Testis (tissue), 2 donors: Measurements from ENCODE around the gene RMND1.

Experiments used
- CTCF ChIP-seq, 3 experiments: fragments of 450-650 bp in 2 of 3; fragments of 200-600 bp in 1 of 3; sonication (generic) in 1 of 3; IDR thresholded peaks; one replicate each; pipeline ENCODE4 v1.5.1; 2016 to 2019; ENCODE audit warnings: antibody characterized with exemption in 3 of 3, mild to moderate bottlenecking in 2 of 3, moderate library complexity in 1 of 3
- POLR2A ChIP-seq: fragments of 450-650 bp; IDR thresholded peaks from one replicate; pipeline ENCODE4 v1.6.1; 2017; ENCODE audit warnings: antibody characterized with exemption, mild to moderate bottlenecking, moderate library complexity

GRCh38 chr6:151442371-151442770 is 9.6 kb downstream of the RMND1 start:
- TF ChIP-seq POLR2A: no peak
- TF ChIP-seq CTCF (IDR thresholded peaks at IDR 0.05): no peak
